Measurements from ENCODE around the gene ADAT1.

ADAT1 gene

GRCh38 chr16:75590920-75591843 is 31.9 kb downstream of the ADAT1 start:
- no peak for TF ChIP-seq REST (IDR thresholded peaks at IDR 0.05; ENCODE audit: insufficient replicate concordance, low read depth)
- no peak for TF ChIP-seq GABPA (IDR thresholded peaks at IDR 0.05; ENCODE audit: low read depth)
- no peak for TF ChIP-seq POLR2AphosphoS5 (IDR thresholded peaks at IDR 0.05; ENCODE audit: low read depth)
- no peak for TF ChIP-seq SPI1 (IDR thresholded peaks at IDR 0.05; ENCODE audit: borderline replicate concordance, low read depth)
- TF ChIP-seq CTCF (IDR thresholded peaks at IDR 0.05; ENCODE audit: insufficient read depth, low read length): no peak
- H3K27me3 ChIP-seq (ENCODE audit: insufficient read depth, poor library complexity, severe bottlenecking): no peaks in the 10 kb centered on the region
- H3K27ac ChIP-seq (replicated peaks): no peak overlapping the region
- H3K4me3 ChIP-seq (replicated peaks; ENCODE audit: insufficient read depth, low read length): no peak overlapping the region
- no peak for DNase-seq (ENCODE audit: low read depth in 1 of 2, low spot score in 1 of 2)

GRCh38 chr16:75589306-75589705 is 33.8 kb downstream of the ADAT1 start:
- DNase-seq (ENCODE audit: low read depth in 1 of 2, low spot score in 1 of 2): no peak
- no peak for TF ChIP-seq REST (IDR thresholded peaks at IDR 0.05; ENCODE audit: insufficient replicate concordance, low read depth)
- no peak for TF ChIP-seq CTCF (IDR thresholded peaks at IDR 0.05; ENCODE audit: insufficient read depth, low read length)
- no peak for TF ChIP-seq GABPA (IDR thresholded peaks at IDR 0.05; ENCODE audit: low read depth)
- TF ChIP-seq POLR2AphosphoS5 (IDR thresholded peaks at IDR 0.05; ENCODE audit: low read depth): no peak
- TF ChIP-seq SPI1 (IDR thresholded peaks at IDR 0.05; ENCODE audit: borderline replicate concordance, low read depth): no peak
- no peaks in the 10 kb centered on the region for H3K27me3 ChIP-seq (ENCODE audit: insufficient read depth, poor library complexity, severe bottlenecking)
- no peak overlapping the region for H3K4me3 ChIP-seq (replicated peaks; ENCODE audit: insufficient read depth, low read length)
- no peak overlapping the region for H3K27ac ChIP-seq (replicated peaks)

GRCh38 chr16:75588716-75589115 is 34.4 kb downstream of the ADAT1 start:
- TF ChIP-seq GABPA (IDR thresholded peaks at IDR 0.05; ENCODE audit: low read depth) (no peak), REST (IDR thresholded peaks at IDR 0.05; ENCODE audit: insufficient replicate concordance, low read depth) (no peak), CTCF (IDR thresholded peaks at IDR 0.05; ENCODE audit: insufficient read depth, low read length) (no peak), SPI1 (IDR thresholded peaks at IDR 0.05; ENCODE audit: borderline replicate concordance, low read depth) (no peak), POLR2AphosphoS5 (IDR thresholded peaks at IDR 0.05; ENCODE audit: low read depth) (no peak)
- no peak overlapping the region for H3K27ac ChIP-seq (replicated peaks)
- no peaks in the 10 kb centered on the region for H3K27me3 ChIP-seq (ENCODE audit: insufficient read depth, poor library complexity, severe bottlenecking)
- H3K4me3 ChIP-seq (replicated peaks; ENCODE audit: insufficient read depth, low read length): no peak overlapping the region
- no peak for DNase-seq (ENCODE audit: low read depth in 1 of 2, low spot score in 1 of 2)
